ENCODE measurements around the gene PROX2.

DNA sequence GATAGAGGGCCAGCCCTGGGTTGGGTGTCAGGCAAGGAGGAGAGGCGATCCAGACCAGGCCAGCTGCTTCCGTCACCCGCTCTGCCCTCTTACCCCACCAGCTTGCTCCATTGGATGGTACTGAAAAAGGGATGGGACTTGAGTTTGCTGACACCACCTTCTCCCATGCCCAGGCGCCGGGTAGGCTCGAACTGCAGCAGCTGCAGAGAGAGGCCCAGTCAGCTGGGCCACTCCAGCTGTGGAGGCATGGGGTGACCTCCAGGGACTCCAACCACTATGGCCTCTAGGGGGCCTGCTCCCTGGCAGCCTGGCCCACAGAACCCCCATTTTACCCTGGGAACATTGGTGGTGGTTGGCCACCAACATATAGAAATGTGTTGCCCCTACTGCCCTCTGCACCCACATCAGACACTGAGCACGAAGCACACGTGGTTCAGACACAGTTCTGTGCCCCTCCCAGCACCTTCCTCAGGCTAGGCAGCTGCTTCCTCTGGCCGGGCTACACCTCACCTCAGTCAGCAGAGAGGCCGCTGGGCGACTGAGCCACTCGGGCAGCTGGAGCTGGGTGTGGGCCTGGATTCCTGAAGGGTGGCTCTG, 31.1 kb upstream of the PROX2 start:
- TF ChIP-seq CTCF (IDR thresholded peaks at IDR 0.05): peak in 1 of 6 experiments; percentile 8
- TF ChIP-seq POLR2A (IDR thresholded peaks at IDR 0.05): no peak

Data from adrenal gland (tissue), 5 donors.